HG02642 (cell line): ENCODE data around the gene ARHGAP15.

Source experiments
- ATAC-seq: cut with Tn5 transposase; IDR thresholded peaks from one replicate; pipeline ENCODE4 v1.9.1; 2021; ENCODE audit warnings: mild to moderate bottlenecking; ENCODE audit not compliant: unreplicated experiment, poor library complexity

The ARHGAP15 gene

GRCh38 chr2:143473216-143473615, 344.0 kb downstream of the ARHGAP15 start:
- no peak for ATAC-seq

- ATAC-seq: no peak
Measured at GRCh38 chr2:143473820-143474219, 344.6 kb downstream of the ARHGAP15 start.

GRCh38 chr2:143474586-143474985, 345.4 kb downstream of the ARHGAP15 start:
- no peak for ATAC-seq

GRCh38 chr2:143475041-143475776, 346.0 kb downstream of the ARHGAP15 start:
- ATAC-seq: no peak

GRCh38 chr2:143476336-143477087, 347.3 kb downstream of the ARHGAP15 start:
- no peak for ATAC-seq

GRCh38 chr2:143477714-143478443, 348.7 kb downstream of the ARHGAP15 start:
- peak; percentile 47 for ATAC-seq

GRCh38 chr2:143480086-143480485, 350.9 kb downstream of the ARHGAP15 start:
- no peak for ATAC-seq

GRCh38 chr2:143480601-143481236, 351.5 kb downstream of the ARHGAP15 start:
- no peak for ATAC-seq

GRCh38 chr2:143481237-143481623, 352.0 kb downstream of the ARHGAP15 start:
- ATAC-seq: no peak

GRCh38 chr2:143481733-143482132, 352.5 kb downstream of the ARHGAP15 start:
- no peak for ATAC-seq

- ATAC-seq: no peak
Measured at GRCh38 chr2:143482316-143482715, 353.1 kb downstream of the ARHGAP15 start.

GRCh38 chr2:143482771-143483170, 353.6 kb downstream of the ARHGAP15 start:
- no peak for ATAC-seq

- ATAC-seq: no peak
Measured at GRCh38 chr2:143486976-143487375, 357.8 kb downstream of the ARHGAP15 start.

- ATAC-seq: no peak
Measured at GRCh38 chr2:143489145-143489544, 359.9 kb downstream of the ARHGAP15 start.

- no peak for ATAC-seq
Measured at GRCh38 chr2:143491131-143491530, 361.9 kb downstream of the ARHGAP15 start.

GRCh38 chr2:143493339-143493738, 364.1 kb downstream of the ARHGAP15 start:
- no peak for ATAC-seq

- no peak for ATAC-seq
Measured at GRCh38 chr2:143497726-143498125, 368.5 kb downstream of the ARHGAP15 start.

GRCh38 chr2:143498496-143498895, 369.3 kb downstream of the ARHGAP15 start:
- no peak for ATAC-seq

GRCh38 chr2:143499061-143499460, 369.8 kb downstream of the ARHGAP15 start:
- no peak for ATAC-seq

- ATAC-seq: no peak
Measured at GRCh38 chr2:143501106-143501676, 372.0 kb downstream of the ARHGAP15 start.
